GM19468 (cell line): ENCODE results near the gene COMMD6.
A peak's percentile ranks its signal among the peaks of the same experiment; 100 is the strongest.

Experiments used
- ATAC-seq: cut with Tn5 transposase; IDR thresholded peaks from one replicate; pipeline ENCODE4 v1.9.1; 2021; ENCODE audit warnings: mild to moderate bottlenecking, moderate library complexity, moderate number of reproducible peaks; ENCODE audit not compliant: unreplicated experiment; ENCODE audit errors: extremely low read depth

The COMMD6 gene

DNA sequence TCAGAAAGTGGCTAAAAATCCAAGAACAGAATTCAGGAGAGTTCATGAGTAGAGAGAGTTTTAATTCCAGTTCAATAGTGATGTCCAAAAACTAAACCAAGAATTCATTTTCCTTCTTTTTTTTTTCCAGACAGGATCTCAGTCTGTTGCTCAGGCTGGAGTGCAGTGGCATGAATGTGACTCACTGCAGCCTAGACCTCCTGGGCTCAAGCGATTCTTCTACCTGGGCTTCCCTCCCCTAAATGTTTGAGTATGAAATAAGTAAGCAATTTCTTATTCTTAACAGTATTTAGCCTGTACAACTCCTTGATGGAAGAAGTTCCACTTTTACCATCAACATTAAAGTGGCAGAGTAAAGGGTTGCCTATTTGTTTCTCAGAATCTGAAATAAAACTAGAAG lies 3.8 kb downstream of the COMMD6 start:
- no peak for ATAC-seq

DNA sequence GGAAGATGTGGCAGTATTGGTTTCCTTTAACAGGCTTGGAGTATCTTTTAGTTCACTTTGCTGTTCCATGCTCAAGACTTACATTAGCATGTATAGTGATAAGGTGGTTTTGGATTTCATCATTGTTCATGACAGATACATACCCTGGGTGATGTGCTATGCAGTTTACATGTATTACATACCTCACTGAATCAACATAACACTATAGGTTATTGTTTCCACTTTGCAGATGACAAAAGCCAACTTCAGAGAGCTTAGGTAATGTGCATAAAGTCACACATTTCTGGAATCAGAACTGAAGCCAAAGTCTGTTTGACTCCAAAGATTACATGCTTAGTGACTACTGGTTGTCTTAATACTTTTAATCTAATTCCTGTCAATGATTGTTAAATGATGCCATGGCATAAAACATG lies 7.1 kb downstream of the COMMD6 start:
- no peak for ATAC-seq

DNA sequence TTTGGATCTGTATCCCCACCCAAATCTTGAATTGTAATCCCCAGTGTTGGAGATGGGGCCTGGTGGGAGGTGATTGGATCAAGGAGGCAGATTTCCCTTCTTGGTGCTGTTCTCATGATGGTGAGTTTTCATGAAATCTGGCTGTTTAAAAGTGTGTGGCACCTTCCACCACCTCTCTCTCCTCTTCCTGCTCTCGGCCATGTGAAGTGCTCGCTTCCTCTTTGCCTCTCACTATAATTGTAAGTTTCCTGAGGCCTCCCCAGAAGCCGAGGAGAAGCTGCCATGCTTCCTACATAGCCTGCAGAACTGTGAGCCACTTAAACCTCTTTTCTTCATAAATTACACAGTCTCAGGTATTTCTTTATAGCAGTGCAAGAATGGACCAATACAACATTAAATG lies 15.7 kb downstream of the COMMD6 start:
- no peak for ATAC-seq

DNA sequence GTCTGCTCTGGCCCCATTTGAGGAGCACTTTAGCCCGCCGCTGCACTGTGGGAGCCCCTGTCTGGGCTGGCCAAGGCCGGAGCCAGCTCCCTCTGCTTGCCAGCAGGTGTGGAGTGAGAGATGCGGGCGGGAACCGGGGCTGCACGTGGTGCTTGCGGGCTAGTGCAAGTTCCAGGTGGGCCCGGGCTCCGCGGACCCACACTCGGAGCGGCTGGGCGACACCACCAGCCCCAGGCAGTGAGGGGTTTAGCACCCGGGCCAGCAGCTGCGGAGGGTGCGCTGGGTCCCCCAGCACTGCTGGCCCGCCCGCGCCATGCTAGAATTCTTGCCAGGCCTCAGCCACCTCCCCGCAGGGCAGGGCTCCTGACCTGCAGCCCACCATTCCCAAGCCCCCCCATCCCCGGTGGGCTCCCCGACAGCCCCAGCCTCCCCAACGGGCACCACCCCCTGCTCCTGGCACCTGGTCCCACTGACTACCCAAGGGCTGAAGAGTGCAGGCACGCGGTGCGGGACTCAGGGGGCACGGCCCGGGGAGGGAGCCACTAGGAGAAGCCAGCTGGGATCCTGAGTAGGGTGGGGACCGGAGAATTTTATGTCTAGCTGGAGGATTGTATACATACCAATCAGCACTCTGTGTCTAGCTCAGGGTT lies 19.1 kb downstream of the COMMD6 start:
- no peak for ATAC-seq

DNA sequence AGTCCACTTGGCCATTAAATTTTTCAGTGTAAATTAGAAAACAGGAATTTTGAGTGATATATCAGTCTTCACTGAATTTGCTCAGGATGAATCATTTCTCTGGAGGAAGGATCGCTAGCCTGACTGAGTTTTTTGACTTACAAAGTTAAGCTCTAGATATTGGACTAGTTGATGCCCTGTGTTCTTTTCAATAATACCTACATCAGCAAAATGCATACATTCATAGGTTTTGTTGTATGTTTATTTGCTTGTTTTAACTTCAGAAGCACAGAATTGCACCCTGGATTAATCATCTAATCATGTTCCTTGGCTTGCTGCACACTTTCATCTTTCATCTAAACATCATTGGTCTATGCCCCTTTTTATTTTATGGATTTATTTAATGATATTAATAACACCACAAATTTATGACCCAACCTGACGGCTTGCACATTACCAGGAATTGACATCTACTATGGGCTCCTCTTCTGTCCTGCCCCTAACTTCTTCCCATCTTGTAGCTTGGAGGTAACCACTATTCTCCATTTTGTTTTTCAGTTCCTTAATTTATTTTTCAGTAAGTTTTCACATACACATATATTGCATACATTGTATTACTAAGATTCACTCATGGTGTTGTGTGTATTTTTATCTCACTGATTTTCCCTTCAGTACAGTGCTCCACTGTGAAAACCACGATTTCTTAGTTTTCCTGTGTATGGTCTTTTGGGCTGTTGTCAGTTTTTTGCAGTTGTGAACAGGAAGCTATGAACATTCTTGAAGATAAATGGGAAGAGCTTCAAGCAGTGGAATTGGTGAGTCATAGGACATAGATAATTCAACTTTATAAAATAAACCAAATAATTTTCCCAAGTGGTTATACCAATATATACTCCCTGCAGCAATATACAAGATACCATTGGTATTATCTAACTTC lies 23.3 kb downstream of the COMMD6 start:
- no peak for ATAC-seq

DNA sequence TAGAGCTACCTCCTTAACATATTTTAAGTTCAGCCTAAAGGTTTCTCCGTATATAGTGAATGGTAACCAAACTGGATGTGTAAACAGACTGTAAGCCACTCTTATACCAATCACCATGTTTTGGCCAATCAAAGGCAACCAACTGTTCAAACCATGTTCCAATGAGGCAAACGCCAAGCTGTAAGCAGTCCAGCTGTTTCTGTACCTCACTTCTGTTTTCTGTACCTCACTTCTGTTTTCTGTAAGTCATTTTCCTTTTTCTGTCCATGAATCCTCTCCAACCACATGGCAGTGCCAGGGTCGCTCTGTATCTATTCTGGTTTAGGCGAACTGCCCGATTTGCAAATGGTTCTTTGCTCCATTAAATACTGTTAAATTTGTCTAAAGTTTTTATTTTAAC lies 24.4 kb downstream of the COMMD6 start:
- ATAC-seq = no peak

DNA sequence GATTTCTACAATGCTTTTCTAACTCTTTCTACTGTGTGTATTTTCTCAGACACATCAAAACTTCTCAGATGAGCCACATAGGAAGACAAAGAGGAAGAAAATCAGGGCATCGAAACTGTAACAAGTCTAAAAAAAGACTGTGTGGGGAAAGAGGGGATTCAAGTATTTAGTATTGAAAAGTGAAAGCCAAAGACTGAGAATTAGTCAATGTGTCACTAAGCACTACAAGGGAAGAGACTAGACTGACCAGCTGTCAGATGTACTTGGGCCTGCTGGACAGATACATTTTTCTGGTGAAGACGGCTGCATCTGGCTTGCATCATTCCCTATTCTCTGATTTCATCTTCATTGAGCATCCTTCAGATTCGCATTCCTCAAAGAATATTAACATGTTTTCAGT lies 25.4 kb downstream of the COMMD6 start:
- ATAC-seq = peak; percentile 83

DNA sequence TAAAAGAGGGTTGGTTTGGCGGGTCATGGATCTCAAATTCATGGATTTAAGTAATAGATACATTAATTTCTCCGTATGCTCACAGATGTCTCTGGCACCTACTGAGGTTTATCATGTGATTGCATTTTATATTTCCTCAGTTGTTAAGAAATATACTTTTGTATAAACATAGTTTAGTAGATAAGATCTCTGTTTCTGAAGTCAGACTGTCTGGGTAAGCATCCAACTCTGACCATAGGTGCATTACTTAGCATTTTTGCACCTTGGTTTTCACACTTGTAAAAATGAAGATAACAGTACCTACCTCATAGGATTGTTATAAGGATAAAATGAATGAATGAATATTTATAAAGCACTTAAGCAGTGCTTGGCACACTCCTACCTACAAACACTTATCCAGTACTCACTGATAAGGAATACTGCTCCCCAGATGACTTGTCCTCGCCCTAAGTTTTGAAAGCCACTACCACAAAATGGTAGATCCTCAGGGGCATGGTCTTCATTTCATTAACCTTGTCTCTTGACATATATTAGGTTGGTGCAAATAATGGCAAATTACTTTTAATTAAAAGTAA lies 26.5 kb downstream of the COMMD6 start:
- no peak for ATAC-seq

DNA sequence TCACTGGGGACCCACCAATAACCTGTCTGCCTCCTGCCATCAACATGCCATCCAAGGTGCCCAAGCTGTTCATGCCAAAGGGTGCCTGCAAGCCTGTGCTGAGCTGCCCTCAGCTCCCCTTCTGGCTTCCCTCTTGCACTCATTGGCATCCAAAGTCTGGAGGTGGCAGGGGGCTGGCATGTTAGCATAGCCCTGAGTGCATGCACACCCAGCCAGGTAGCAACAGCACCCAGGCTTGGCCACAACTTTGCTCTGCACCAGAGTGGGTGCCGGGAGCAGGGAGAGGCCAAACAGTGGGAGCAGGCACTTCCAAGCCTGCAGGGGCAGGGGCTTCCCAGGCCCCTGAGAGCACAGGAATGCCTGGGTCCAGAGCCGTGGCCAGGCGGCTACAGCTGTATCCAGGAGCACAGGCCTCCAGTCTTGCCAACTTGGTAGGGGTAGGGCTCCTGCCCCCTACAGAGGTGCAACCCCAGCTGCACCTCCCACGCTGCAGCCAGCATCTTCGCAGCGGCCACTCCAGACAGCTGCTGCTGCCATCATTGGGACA lies 29.6 kb downstream of the COMMD6 start:
- no peak for ATAC-seq

DNA sequence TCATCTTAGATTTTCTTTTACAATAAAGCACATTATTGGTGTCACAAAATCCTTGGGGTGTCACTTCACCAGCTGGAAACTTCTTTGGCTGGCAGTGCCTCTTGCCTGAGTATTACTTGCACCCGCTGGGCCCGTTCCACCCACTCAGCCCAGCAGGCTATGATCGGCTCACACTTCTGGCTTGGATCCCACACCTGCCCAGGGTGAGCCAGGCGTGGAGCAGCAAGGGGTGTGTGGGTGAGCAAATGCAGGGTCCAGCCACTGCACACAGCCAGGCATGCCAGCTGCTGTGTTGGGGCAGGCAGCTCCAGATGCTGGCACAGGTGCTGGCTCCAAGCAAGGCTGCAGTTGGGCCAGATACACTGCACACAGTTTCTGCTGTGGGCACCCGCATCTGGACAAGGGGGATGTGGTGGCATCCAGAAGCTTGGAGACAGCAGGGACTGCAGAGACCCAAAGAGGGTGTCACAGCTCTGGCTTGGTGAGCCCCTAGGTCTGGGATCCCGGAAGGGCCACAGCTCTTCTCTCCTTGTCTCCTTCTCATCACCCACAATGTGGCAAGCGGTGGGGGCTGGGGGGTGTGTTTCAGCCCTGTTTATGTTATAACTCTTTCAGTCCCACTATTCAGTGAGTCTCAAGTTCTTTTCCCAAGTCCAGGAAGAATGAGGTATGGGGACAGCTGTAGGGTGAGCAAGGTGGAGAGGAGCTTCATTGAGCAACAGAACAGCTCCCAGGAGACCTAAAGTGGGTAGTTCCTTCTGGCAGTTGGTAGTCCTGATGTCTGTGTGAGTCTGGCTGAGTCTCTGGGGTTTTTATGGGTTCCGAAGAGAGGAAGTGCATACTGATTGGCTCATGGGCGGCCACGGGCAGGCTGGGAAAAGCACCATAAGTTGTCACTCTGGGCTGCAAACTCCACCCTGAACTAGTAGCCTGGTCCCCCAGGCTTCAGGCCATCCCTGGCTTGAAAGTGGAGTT lies 30.3 kb downstream of the COMMD6 start:
- ATAC-seq = no peak

DNA sequence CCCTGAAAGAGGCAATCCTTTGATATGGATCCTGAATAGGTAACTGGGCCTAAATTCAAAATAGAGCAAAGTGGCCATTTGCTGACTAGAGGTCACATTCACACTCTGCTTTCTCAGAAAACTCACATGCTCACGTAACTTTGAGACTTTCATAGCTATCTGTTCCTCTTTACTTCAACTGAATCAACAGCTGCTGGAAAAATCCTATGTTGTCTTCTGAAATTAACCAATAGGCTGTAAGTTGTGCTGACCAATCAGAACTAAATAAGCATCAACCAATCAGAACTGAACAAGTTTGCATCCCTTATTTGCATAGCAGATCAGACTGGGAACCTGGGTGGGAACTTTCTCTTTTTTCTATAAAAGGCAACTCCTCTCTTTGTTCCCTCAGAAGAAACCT lies 31.6 kb downstream of the COMMD6 start:
- ATAC-seq = no peak

DNA sequence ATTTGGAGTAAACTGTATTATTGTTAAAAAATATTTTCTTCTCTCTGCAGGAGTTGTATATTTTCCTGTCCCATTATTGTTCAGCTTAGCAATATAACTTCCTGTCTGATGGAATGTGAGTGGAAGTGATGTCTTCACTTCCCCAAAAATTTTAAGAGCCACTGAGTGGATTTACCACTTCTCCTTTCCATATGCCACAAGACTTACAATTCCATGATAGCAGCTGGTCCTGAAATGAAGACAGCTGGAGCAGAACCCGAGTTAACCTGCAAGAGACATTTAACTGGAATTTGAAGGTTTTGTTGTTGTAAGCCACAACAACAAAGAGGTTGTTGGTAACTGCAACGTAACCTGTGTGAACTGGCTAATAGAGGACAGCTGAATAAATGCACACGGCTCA lies 32.3 kb downstream of the COMMD6 start:
- ATAC-seq = no peak

DNA sequence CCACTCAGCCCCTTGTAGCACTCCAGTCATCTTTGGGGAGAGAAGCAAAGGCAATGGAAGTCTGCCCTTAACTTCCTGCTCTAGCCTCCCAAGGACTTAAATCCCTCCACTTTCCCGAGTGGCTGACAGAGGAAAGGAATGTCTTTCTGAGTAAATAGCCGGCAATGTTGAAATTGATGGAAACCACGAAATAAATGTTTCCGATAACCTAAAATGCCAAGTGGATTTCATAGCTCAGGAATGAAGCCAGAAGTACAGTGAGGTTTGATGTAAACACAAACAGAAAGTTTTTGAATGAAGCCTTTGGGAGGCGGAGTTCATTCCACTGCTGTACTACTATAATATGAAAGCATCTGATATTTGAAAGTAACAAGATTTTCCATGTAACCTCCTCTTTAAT lies 41.7 kb downstream of the COMMD6 start:
- no peak for ATAC-seq

DNA sequence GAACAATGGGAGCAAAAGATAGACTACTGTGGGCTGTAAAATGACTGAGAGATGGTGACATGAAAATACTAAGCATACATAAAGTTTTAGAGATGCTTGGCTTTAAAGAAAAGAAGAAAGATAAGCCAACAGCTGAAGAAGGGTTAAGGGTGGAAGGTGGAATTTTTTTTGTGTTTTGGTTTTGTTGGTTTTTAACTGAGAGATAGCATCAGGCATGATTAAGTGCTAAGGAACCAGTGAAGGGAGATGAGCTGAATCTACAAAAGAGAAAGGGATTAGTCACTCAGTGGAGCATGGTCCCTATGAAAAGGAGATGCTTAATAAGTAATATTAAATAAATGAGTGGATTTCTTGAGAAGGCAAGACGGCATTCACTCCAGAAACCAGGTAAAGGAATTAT lies 43.1 kb downstream of the COMMD6 start:
- ATAC-seq = no peak

DNA sequence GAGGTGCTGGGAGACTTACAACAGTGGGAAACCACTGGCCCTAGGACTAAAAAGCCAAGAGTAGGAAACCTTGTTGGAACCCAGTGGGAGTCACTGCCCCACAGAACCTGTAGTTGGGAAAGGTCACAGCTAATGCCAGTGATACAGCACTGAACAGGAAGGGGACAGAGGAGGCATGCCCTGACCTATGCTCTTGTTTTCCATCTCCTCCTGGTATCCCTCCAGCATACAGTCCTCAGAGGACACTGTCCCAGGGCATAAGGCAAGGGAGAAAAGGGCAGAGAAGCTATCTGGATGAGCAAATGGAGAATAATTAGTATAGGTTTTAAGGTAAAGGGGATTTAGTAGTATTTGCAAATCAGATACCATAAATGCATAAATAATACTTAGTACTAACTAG lies 44.5 kb downstream of the COMMD6 start:
- ATAC-seq = no peak

DNA sequence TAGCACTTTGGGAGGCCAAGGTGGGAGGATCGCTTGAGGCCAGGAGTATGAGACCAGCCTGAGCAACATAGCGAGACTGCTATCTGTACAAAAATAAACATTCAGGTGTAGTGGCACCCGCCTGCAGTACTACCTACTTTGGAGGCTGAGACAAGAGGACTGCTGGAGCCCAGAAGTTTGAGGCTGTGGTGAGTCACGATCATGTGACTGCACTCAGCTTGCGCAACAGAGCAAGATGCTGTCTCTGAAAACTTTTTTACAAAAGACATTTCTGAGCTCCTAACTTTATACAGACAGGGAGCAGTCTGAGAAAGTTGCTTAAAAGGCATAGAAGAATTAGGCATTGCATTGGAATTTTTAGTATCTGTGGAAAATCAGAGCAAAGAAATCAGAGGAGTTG lies 45.3 kb downstream of the COMMD6 start:
- no peak for ATAC-seq

DNA sequence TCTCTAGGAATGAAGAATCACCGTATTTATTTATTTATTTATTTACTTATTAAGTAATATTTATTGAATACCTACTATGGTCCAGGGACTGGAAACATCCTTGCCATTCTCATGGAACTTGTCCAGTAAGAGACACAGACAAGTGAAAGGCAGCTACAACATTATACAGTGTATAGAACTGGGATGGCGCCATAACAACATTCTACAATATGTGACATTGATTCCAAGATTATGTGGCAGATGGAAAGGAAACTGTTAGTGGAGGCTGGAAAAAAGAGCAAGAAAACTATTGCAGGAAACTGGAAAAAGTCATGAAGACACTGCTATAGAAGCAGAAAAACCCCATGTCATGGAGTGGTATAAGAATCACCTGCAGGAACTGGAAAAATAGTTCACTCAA lies 46.3 kb downstream of the COMMD6 start:
- no peak for ATAC-seq

DNA sequence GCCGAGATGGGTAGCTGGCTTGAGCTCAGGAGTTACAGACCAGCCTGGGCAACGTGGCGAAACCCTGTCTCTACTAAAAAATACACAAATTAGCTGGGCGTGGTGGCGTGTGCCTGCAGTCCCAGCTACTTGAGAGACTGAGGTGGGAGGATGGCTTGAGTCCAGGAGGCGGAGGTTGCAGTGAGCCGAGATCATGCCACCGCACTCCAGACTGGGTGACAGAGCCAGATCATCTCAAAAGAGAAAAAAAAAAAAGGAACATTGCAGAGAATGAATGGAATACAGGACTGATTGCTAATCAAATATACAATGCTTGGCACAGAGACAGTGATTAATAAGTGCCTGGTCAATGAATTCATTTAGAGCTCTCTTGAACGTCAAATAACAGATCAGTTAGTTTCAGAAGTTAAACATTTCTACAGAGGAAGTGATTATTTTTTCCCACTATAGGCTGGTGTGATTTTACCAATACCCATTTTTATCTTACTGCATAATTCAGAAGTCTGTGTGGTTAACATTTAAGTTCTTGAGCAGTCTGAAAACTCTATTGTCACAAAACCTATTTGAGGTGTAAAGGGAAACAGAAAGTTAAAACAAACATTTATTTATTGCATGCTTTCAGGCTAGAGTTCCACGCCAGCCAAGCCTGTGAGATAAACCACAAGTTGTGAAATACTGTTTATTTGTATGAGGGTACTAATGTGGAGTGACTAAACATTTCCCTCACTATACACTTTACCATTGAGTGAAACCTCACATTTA lies 48.0 kb downstream of the COMMD6 start:
- peak; percentile 88 for ATAC-seq
